Ascending aorta (tissue), 2 donors: ENCODE results near the gene LY6G6F. TPM values are rescaled to one million over a fixed set of nuclear protein-coding genes. Genes with fewer than 3 reads are reported as not detected.

ENCODE experiments used
- DNase-seq, 2 donors: peaks; one replicate each; pipeline ENCODE4 v3.0.0-alpha.2; 2019; ENCODE audit warnings: low spot score in 2 of 2
- H3K27ac ChIP-seq, 2 donors: fragments of 200-600 bp; sonication (generic); one replicate each; pipeline ENCODE4 v1.5.1; 2016 to 2017; ENCODE audit warnings: mild to moderate bottlenecking in 1 of 2
- H3K27me3 ChIP-seq: fragments of 200-600 bp; sonication (generic); one replicate; pipeline ENCODE4 v1.5.1; 2017
- H3K36me3 ChIP-seq, 2 donors: fragments of 200-600 bp; sonication (generic); one replicate each; pipeline ENCODE4 v1.5.1; 2016
- H3K4me1 ChIP-seq, 2 donors: fragments of 200-600 bp; sonication (generic); one replicate each; pipeline ENCODE4 v1.5.1; 2016 to 2017; ENCODE audit warnings: mild to moderate bottlenecking in 1 of 2
- H3K4me3 ChIP-seq, 2 donors: fragments of 200-600 bp; sonication (generic); one replicate each; pipeline ENCODE4 v1.5.1; 2016 to 2017; ENCODE audit warnings: mild to moderate bottlenecking in 1 of 2
- H3K9me3 ChIP-seq, 2 donors: fragments of 200-600 bp; sonication (generic); one replicate each; pipeline ENCODE4 v1.5.1; 2016
- CTCF ChIP-seq, 3 experiments: fragments of 200-600 bp in 2 of 3; fragments of 450-650 bp in 1 of 3; sonication (generic) in 2 of 3; IDR thresholded peaks; one replicate each; pipeline ENCODE4 v1.5.1; 2016 to 2019; ENCODE audit warnings: antibody characterized with exemption in 3 of 3, mild to moderate bottlenecking in 1 of 3, moderate library complexity in 1 of 3
- intact Hi-C: fragments of 100-400 bp; cut with DNase I; formaldehyde crosslinking; loops from one replicate; pipeline ENCODE4 v1.15.1; 2023
- total RNA-seq: library from RNA; depleted of rRNA; stranded (reverse); fragments of >200 nt; gene quantifications from one replicate; pipeline ENCODE4 v1.1.0, GENCODE V29; 2016

Gene LY6G6F
- total RNA-seq, 1 donor from 2014 or later = not detected

GRCh38 chr6:31689249-31690110, 17.2 kb upstream of the LY6G6F start:
- intact Hi-C loops = no loop called here

GRCh38 chr6:31690231-31691077, 16.2 kb upstream of the LY6G6F start:
- TF ChIP-seq CTCF (IDR thresholded peaks at IDR 0.05) = no peak
- intact Hi-C loops = no loop called here
- H3K27ac ChIP-seq = no peak overlapping the region
- no peaks in the 10 kb centered on the region for H3K27me3 ChIP-seq
- peaks cover 71 to 91% of the 10 kb centered on the region in 2 donors for H3K36me3 ChIP-seq
- H3K4me1 ChIP-seq = no peaks in the 10 kb centered on the region
- no peak for DNase-seq
- H3K9me3 ChIP-seq = no peaks in the 10 kb centered on the region
- no peak overlapping the region for H3K4me3 ChIP-seq

More at GRCh38 chr6:31689249-31690110, 17.2 kb upstream of the LY6G6F start:
- Histone ChIP-seq H3K36me3 (peaks cover 63 to 81% of the 10 kb centered on the region in 2 donors), H3K9me3 (no peaks in the 10 kb centered on the region), H3K4me1 (no peaks in the 10 kb centered on the region), H3K27me3 (no peaks in the 10 kb centered on the region), H3K4me3 (no peak overlapping the region), H3K27ac (no peak overlapping the region)
- TF ChIP-seq CTCF (IDR thresholded peaks at IDR 0.05) = peak in 1 of 3 experiments; percentile 14
- no peak for DNase-seq

GRCh38 chr6:31691078-31691463, 15.6 kb upstream of the LY6G6F start:
- no peaks in the 10 kb centered on the region for H3K4me1 ChIP-seq
- DNase-seq = no peak
- no peak overlapping the region for H3K27ac ChIP-seq
- no peaks in the 10 kb centered on the region for H3K27me3 ChIP-seq
- TF ChIP-seq CTCF (IDR thresholded peaks at IDR 0.05) = no peak
- H3K9me3 ChIP-seq = no peaks in the 10 kb centered on the region
- no peak overlapping the region for H3K4me3 ChIP-seq
- H3K36me3 ChIP-seq = peaks cover 77 to 97% of the 10 kb centered on the region in 2 donors
- intact Hi-C loops = no loop called here

GRCh38 chr6:31691564-31692108, 15.0 kb upstream of the LY6G6F start:
- Histone ChIP-seq H3K27me3 (no peaks in the 10 kb centered on the region), H3K27ac (no peak overlapping the region), H3K4me3 (no peak overlapping the region), H3K9me3 (no peaks in the 10 kb centered on the region), H3K4me1 (no peaks in the 10 kb centered on the region), H3K36me3 (peaks cover 83 to 97% of the 10 kb centered on the region in 2 donors)
- no peak for TF ChIP-seq CTCF (IDR thresholded peaks at IDR 0.05)
- intact Hi-C loops = no loop called here
- no peak for DNase-seq

GRCh38 chr6:31692353-31692752, 14.3 kb upstream of the LY6G6F start:
- Histone ChIP-seq H3K4me1 (no peaks in the 10 kb centered on the region), H3K36me3 (peaks cover 82 to 94% of the 10 kb centered on the region in 2 donors), H3K9me3 (no peaks in the 10 kb centered on the region), H3K4me3 (no peak overlapping the region), H3K27me3 (no peaks in the 10 kb centered on the region), H3K27ac (no peak overlapping the region)
- TF ChIP-seq CTCF (IDR thresholded peaks at IDR 0.05) = no peak
- intact Hi-C loops = no loop called here
- DNase-seq = no peak
